ENCODE measurements around the gene THSD4. TPM values are rescaled to one million over a fixed set of nuclear protein-coding genes. Genes with fewer than 3 reads are reported as not detected.
A peak's percentile ranks its signal among the peaks of the same experiment; 100 is the strongest.
"Not testable (repeated sequence)": the region's sequence is repeated elsewhere in the genome, so short reads cannot be mapped to it uniquely, and the experiment has no call there.

THSD4 gene
- total RNA-seq, 6 donors from 2014 or later, result 16.8 to 39.7 (median 21.7) TPM

GRCh38 chr15:71392861-71393283 is 277.6 kb downstream of the THSD4 start:
- no peak overlapping the region for H3K27ac ChIP-seq
- TF ChIP-seq CTCF (IDR thresholded peaks at IDR 0.05), result no peak
- no peak for TF ChIP-seq POLR2A (IDR thresholded peaks at IDR 0.05)
- no peak for TF ChIP-seq EP300 (IDR thresholded peaks at IDR 0.05)
- no peak for TF ChIP-seq POLR2AphosphoS5 (IDR thresholded peaks at IDR 0.05)
- peaks cover 0 to 14% (median 5%) of the 10 kb centered on the region in 4 donors for H3K4me1 ChIP-seq
- H3K9me3 ChIP-seq, result no peaks in the 10 kb centered on the region
- WGBS, 2 donors, result 79% methylated on average over 11 of the region's 11 CpGs
- H3K27me3 ChIP-seq, result no peaks in the 10 kb centered on the region
- H3K36me3 ChIP-seq, result no peaks in the 10 kb centered on the region
- DNase-seq (no peak), ATAC-seq (ENCODE audit: low FRiP score in 2 of 2) (no peak)
- H3K4me3 ChIP-seq, result no peak overlapping the region

GRCh38 chr15:71393383-71393782 is 278.1 kb downstream of the THSD4 start:
- no peak for TF ChIP-seq EP300 (IDR thresholded peaks at IDR 0.05)
- TF ChIP-seq CTCF (IDR thresholded peaks at IDR 0.05), result no peak
- TF ChIP-seq POLR2AphosphoS5 (IDR thresholded peaks at IDR 0.05), result no peak
- no peak for TF ChIP-seq POLR2A (IDR thresholded peaks at IDR 0.05)
- DNase-seq, result no peak
- Histone ChIP-seq H3K27ac (no peak overlapping the region), H3K9me3 (no peaks in the 10 kb centered on the region), H3K4me1 (peaks cover 0 to 15% (median 5%) of the 10 kb centered on the region in 4 donors), H3K27me3 (no peaks in the 10 kb centered on the region), H3K36me3 (no peaks in the 10 kb centered on the region), H3K4me3 (no peak overlapping the region)
- 89 to 93% methylated on average over 3 of the region's 3 CpGs for WGBS, 2 donors
- ATAC-seq (ENCODE audit: low FRiP score in 2 of 2), result no peak

- no peak for ATAC-seq (ENCODE audit: low FRiP score in 2 of 2)
- H3K4me3 ChIP-seq, result no peak overlapping the region
- WGBS, 2 donors, result 73 to 74% methylated on average over 8 of the region's 8 CpGs
- no peaks in the 10 kb centered on the region for H3K27me3 ChIP-seq
- peaks cover 0 to 15% (median 5%) of the 10 kb centered on the region in 4 donors for H3K4me1 ChIP-seq
- TF ChIP-seq EP300 (IDR thresholded peaks at IDR 0.05) (no peak), POLR2AphosphoS5 (IDR thresholded peaks at IDR 0.05) (no peak), POLR2A (IDR thresholded peaks at IDR 0.05) (no peak), CTCF (IDR thresholded peaks at IDR 0.05) (no peak)
- no peaks in the 10 kb centered on the region for H3K9me3 ChIP-seq
- no peak overlapping the region for H3K27ac ChIP-seq
- H3K36me3 ChIP-seq, result no peaks in the 10 kb centered on the region
- DNase-seq, result no peak
Measured at GRCh38 chr15:71396536-71397125, 281.4 kb downstream of the THSD4 start.

- H3K36me3 ChIP-seq, result no peaks in the 10 kb centered on the region
- DNase-seq (peak in 1 of 2 donors; percentile 57), ATAC-seq (ENCODE audit: low FRiP score in 2 of 2) (no peak)
- TF ChIP-seq POLR2AphosphoS5 (IDR thresholded peaks at IDR 0.05) (no peak), EP300 (IDR thresholded peaks at IDR 0.05) (no peak), CTCF (IDR thresholded peaks at IDR 0.05) (no peak), POLR2A (IDR thresholded peaks at IDR 0.05) (no peak)
- WGBS, 2 donors, result 69 to 70% methylated on average over 2 of the region's 2 CpGs
- no peaks in the 10 kb centered on the region for H3K27me3 ChIP-seq
- H3K9me3 ChIP-seq, result no peaks in the 10 kb centered on the region
- H3K27ac ChIP-seq, result no peak overlapping the region
- peaks cover 0 to 15% (median 5%) of the 10 kb centered on the region in 4 donors for H3K4me1 ChIP-seq
- no peak overlapping the region for H3K4me3 ChIP-seq
Measured at GRCh38 chr15:71397377-71397776, 282.1 kb downstream of the THSD4 start.

GRCh38 chr15:71400294-71400693 is 285.0 kb downstream of the THSD4 start:
- H3K27me3 ChIP-seq, result no peaks in the 10 kb centered on the region
- H3K9me3 ChIP-seq, result no peaks in the 10 kb centered on the region
- no peak for DNase-seq
- H3K36me3 ChIP-seq, result no peaks in the 10 kb centered on the region
- H3K4me3 ChIP-seq, result no peak overlapping the region
- H3K4me1 ChIP-seq, result peaks cover 0 to 15% (median 5%) of the 10 kb centered on the region in 4 donors
- no peak overlapping the region for H3K27ac ChIP-seq
- no peak for TF ChIP-seq EP300 (IDR thresholded peaks at IDR 0.05)
- TF ChIP-seq POLR2A (IDR thresholded peaks at IDR 0.05), result no peak
- 69 to 73% methylated on average over 3 of the region's 3 CpGs for WGBS, 2 donors
- no peak for ATAC-seq (ENCODE audit: low FRiP score in 2 of 2)

- not testable (repeated sequence) for DNase-seq; ATAC-seq (ENCODE audit: low FRiP score in 2 of 2); H3K9me3 ChIP-seq; H3K4me3 ChIP-seq; H3K36me3 ChIP-seq; H3K27me3 ChIP-seq; H3K27ac ChIP-seq
- WGBS, 2 donors, result 91 to 94% methylated on average over 3 of the region's 3 CpGs
- peaks cover 0 to 10% (median 5%) of the 10 kb centered on the region in 4 donors for H3K4me1 ChIP-seq
Measured at GRCh38 chr15:71401728-71402127, 286.5 kb downstream of the THSD4 start.

Measured in upper lobe of left lung (tissue), 6 donors.